ENCODE data around the gene SUSD3.

SUSD3 gene

DNA sequence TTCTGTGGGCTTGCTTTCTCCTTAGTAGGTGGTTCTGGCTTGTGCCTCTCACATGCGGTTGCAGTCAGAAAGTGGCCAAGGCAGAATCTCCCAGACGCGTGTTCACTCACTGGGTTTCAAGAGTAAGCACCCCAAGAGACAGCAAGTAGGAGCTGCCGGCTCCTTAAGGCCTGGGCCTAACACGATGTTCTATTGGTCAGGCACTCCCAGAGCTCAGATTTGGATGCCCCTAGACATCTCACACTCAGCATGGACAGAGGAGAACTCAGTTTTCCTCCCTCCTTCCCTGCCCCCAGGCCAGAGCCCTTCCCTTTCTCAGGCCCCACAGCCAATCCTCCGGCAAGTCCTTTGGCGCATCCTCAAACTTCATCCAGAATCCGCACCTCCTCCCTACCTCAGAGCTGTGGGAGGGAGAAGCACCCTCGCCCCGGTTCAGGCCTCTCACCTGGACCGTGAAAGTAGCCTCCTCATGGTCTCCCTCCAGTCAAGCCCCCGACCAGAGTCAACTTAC, 31.0 kb downstream of the SUSD3 start:
- TF ChIP-seq, protein P1, sequence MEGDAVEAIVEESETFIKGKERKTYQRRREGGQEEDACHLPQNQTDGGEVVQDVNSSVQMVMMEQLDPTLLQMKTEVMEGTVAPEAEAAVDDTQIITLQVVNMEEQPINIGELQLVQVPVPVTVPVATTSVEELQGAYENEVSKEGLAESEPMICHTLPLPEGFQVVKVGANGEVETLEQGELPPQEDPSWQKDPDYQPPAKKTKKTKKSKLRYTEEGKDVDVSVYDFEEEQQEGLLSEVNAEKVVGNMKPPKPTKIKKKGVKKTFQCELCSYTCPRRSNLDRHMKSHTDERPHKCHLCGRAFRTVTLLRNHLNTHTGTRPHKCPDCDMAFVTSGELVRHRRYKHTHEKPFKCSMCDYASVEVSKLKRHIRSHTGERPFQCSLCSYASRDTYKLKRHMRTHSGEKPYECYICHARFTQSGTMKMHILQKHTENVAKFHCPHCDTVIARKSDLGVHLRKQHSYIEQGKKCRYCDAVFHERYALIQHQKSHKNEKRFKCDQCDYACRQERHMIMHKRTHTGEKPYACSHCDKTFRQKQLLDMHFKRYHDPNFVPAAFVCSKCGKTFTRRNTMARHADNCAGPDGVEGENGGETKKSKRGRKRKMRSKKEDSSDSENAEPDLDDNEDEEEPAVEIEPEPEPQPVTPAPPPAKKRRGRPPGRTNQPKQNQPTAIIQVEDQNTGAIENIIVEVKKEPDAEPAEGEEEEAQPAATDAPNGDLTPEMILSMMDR (IDR thresholded peaks at IDR 0.05): no peak

DNA sequence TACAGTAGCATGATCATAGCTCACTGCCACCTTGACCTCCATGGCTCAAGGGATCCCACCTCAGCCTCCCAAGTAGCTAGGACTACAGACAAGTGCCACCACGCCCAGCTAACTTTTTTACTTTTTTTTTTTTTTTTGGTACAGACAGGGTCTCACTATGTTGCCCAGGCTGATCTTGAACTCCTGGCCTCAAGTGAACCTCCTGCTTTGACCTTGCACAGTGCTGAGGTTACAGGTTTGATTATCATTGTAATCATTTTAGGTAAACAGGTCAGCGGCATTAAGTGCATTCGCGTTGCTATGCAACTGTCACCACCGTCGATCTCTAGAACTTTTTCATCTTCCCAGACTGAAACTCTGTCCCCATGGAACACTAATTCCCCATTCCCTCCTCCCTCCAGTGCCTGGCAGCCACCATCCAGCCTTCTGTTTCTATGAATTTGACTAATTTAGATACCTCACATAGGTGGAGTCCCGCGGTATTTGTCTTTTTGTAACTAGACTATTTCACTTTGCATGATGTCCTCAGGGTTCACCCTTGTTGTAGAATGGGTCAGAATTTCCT, 31.7 kb downstream of the SUSD3 start:
- TF ChIP-seq, protein P1 (IDR thresholded peaks at IDR 0.05): no peak

DNA sequence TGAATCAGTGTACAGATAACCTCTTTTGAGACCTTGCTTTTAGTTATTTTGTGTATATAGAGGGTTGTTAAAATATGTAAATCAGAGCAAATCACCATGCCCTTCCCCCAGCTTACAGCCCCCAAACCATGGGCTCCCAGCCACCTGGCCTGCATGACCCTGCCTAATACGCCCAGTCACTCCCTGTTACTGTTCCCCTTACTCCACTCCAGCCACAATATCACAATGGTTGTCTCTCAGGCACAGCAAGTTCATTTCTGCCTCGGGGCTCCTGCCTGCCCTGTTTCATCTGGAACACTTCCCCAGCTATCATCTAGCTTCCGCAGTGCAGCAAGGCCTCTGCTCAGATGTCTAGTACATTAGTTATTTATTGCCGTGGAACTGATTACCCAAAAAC, 32.6 kb downstream of the SUSD3 start:
- TF ChIP-seq, protein P1 (IDR thresholded peaks at IDR 0.05): no peak

DNA sequence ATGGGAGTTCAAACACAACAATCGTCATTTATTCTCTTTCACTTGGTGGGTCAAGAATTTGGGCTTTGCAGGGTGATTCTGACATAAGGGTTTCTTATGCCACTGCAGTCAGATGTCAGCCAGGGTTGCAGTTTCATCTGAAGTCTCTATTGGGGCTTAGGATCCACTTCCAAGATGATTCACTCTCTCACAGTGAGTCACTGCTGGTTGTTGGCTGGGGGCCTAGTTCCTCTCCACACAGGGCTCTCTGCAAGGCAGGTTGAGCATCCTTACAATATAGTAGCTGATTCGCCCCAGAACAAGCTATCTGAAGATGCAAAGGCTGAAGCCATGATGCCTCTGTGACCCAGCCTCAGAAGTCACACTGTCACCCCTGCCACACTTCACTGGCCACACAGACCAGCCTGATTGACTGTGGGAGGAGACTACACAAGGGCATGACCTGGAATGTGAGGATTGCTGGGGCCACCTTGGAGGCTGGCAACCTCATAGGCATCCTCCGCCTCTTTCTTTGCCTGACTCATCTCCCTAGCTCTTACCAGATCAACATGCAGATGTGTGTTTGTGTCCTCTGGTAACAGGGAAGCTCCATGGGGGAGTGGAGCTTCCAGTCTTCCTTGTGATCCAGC, 33.1 kb downstream of the SUSD3 start:
- TF ChIP-seq, protein P1 (IDR thresholded peaks at IDR 0.05): no peak

DNA sequence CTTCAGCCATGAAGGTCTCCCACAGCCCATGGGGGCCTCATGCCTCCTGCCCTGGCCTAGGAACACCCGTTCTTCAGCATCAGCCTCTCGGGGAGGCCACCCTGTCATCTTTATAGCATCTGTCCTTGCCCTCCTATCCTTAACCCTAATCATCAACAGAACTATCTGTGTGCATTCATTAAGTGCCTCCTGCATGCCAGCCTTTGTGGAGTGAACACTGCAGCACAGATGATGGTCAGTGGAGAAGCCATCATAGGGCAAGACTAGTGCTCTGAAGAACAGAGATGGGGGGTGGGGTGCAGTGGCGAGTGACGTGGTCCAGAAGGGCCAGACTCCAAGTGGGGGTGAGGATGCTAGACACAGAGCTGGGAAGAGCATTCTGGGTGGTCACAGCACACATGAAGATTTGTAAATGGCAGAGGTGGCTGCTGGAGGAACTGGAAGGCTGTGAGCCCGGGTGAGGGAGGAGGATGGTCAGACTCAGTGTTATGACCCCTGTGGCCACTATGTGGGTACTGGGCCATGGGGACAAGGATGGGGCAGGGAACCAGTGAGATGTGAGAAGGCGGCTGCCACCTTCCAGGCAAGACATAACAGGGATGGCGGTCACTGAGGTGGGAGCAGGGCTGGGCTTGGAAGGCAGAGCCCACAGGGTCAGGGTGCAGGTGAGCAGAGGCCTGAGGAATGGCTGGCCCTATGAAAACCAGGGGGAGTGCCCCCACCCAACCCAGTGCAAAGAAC, 33.9 kb downstream of the SUSD3 start:
- TF ChIP-seq, protein P1 (IDR thresholded peaks at IDR 0.05): no peak

DNA sequence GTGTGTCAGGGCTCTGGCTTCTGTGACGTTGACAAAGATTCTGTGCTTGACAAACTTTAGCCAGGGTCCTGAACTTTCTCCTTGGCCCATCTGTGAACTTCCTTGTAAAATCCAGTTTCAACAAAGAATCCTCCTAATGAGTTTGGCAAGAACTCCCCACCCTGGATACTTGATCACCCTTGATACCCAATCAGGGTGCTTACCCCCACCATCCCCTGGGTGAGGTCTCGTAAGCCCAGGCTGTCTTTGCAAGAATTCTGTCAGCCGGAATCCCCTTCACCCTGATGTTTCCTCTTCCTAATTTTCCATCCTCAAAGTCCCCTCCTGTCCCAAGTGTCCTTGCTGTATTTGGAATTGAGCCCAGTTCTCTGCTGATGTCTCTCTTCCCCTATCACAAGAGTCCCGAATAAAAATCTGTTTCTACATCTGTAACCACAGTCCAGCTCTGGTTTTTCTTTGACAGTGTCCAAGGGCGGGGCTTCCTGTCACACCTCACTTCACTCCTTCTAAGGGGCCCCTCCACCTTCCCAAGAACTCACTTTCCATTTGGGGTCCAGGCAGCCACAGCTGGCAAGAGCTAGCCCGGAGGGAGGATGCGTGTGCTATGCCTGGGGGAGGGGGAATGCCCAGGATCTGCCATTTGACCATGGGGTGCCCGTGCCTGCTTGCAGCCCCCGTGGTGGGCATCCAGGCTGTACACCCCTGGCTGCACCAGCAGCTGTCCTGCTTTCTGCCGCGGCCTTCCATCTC, 34.8 kb downstream of the SUSD3 start:
- TF ChIP-seq, protein P1 (IDR thresholded peaks at IDR 0.05): no peak

DNA sequence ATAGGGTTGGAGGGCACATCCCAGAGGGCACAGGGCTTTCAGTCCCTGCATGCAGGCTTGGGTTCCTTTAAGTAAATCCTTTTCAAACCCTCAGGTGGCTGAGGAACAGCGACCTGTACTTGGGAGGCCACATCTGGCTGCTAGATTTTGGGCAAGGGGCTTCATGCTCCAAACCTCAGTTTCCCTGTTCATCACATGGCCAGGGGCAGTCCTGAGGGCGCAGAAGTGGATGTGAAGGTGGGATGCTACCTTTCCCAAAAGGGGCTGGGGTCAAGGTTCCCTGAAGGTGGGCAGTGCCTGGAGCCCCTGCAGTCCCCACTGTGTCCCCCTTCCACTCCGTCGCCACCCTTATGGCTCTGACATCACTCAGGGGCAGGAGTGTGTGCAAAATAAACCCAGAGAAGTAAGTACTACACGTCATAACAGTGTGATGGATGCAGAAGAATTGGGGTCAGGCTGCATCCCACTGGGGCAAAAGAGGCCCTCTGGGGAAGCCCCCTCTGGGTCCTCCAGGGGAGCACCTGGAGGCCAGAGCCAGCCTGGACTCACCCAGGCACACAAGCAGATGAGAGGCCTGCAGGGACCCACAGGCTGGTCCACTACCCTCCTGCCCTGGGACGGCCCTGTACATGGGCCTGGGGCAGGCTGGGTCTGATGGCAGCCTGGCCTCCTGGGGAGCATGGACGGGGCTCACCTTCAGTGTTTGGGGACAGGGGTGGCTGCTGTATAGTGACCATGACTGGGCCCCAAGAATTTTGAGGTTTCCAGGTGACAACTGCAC, 35.6 kb downstream of the SUSD3 start:
- TF ChIP-seq, protein P1 (IDR thresholded peaks at IDR 0.05): no peak

All from LNCAP (cell line).